GM21367 (cell line): ENCODE data around the gene PROK1.

ENCODE experiments used
- ATAC-seq: cut with Tn5 transposase; IDR thresholded peaks from one replicate; pipeline ENCODE4 v1.9.1; 2021; ENCODE audit not compliant: unreplicated experiment

The PROK1 gene

GRCh38 chr1:110464340-110464739, 13.4 kb downstream of the PROK1 start:
- ATAC-seq = no peak

GRCh38 chr1:110465038-110465813, 14.3 kb downstream of the PROK1 start:
- ATAC-seq = no peak

- no peak for ATAC-seq
These were observed 14.9 kb downstream of the PROK1 start for GRCh38 chr1:110465814-110466380.

- ATAC-seq = no peak
These were observed 15.8 kb downstream of the PROK1 start for GRCh38 chr1:110466646-110467280.

GRCh38 chr1:110471131-110471530, 20.2 kb downstream of the PROK1 start:
- ATAC-seq = no peak

GRCh38 chr1:110472546-110472945, 21.6 kb downstream of the PROK1 start:
- ATAC-seq = no peak

- ATAC-seq = no peak
These were observed 23.5 kb downstream of the PROK1 start for GRCh38 chr1:110474444-110474843.

- no peak for ATAC-seq
These were observed 24.5 kb downstream of the PROK1 start for GRCh38 chr1:110475362-110476027.

- ATAC-seq = no peak
These were observed 25.2 kb downstream of the PROK1 start for GRCh38 chr1:110476028-110476765.

- ATAC-seq = no peak
These were observed 26.1 kb downstream of the PROK1 start for GRCh38 chr1:110477041-110477440.

GRCh38 chr1:110477445-110477957, 26.6 kb downstream of the PROK1 start:
- ATAC-seq = no peak

- no peak for ATAC-seq
These were observed 27.2 kb downstream of the PROK1 start for GRCh38 chr1:110477967-110478640.

GRCh38 chr1:110478886-110479285, 27.9 kb downstream of the PROK1 start:
- no peak for ATAC-seq

- ATAC-seq = no peak
These were observed 29.6 kb downstream of the PROK1 start for GRCh38 chr1:110480356-110481096.

- ATAC-seq = no peak
These were observed 31.1 kb downstream of the PROK1 start for GRCh38 chr1:110481968-110482623.

GRCh38 chr1:110482662-110483307, 31.8 kb downstream of the PROK1 start:
- ATAC-seq = no peak

GRCh38 chr1:110483308-110483685, 32.3 kb downstream of the PROK1 start:
- no peak for ATAC-seq

GRCh38 chr1:110484801-110485200, 33.9 kb downstream of the PROK1 start:
- no peak for ATAC-seq

GRCh38 chr1:110485725-110486124, 34.8 kb downstream of the PROK1 start:
- no peak for ATAC-seq
